HG02763 (cell line): ENCODE data around the gene CCP110.
A peak's percentile ranks its signal among the peaks of the same experiment; 100 is the strongest.
"Not testable (repeated sequence)": the region's sequence is repeated elsewhere in the genome, so short reads cannot be mapped to it uniquely, and the experiment has no call there.

Experiments
- ATAC-seq: cut with Tn5 transposase; IDR thresholded peaks from one replicate; pipeline ENCODE4 v1.9.1; 2021; ENCODE audit warnings: mild to moderate bottlenecking, moderate library complexity; ENCODE audit not compliant: unreplicated experiment

CCP110 gene

DNA sequence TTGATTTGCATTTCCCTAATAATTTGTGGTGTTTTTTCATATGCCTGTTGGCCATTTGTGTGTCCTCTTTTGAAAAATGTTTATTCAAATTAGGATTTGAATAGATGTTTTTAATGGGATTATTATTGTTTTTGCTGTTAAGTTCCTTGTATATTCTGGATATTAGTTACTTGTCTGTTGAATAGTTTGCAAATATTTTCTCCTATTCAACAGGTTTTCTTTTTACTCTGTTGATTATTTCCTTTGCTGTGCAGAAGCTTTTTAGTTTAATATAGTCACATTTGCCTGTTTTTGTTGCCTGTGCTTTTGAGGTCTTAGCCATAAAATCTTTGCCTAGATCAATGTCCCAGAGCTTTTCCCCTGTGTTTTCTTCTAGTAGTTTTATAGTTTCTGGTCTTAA lies 11.4 kb upstream of the CCP110 start:
- ATAC-seq: no peak

- no peak for ATAC-seq
Measured at GRCh38 chr16:19513377-19514053, 10.2 kb upstream of the CCP110 start.

DNA sequence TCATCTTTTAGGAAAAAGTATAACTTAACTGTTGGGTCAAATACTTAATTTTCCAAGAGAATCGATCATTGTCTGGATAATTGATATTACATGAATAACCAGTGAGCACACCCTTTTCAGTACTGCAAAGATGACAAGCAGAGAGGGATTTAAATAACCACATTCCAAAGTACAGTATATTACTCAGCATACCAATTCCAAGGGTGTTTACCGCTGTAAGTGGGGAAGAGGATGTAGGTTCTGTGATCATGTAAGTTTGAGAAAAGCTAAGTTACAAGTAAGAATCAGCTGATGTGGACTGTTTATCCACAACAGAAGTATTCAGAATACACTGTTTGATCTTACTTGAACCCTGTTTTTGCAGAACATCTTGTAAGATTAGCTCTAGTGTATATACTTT lies 8.0 kb upstream of the CCP110 start:
- ATAC-seq: no peak

GRCh38 chr16:19517424-19518089 lies 6.2 kb upstream of the CCP110 start:
- no peak for ATAC-seq

DNA sequence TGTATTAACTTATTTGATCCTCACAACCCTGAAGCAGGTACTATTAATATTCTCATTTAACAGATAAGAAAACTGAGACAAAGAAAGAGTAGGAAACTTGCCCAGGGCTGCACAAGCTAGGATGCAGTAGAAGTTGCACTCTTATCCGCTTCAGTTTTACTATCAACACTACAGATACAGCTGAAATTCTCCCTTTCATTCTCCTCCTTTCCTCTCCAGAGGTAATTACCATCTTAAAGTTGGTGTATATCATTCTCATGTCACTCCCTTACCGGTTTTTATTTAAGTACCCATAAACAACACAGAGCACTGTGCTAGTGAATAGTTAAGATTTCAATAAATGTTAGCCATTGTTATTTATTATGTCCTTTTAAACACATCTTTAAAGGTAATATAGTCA lies 5.4 kb upstream of the CCP110 start:
- no peak for ATAC-seq

DNA sequence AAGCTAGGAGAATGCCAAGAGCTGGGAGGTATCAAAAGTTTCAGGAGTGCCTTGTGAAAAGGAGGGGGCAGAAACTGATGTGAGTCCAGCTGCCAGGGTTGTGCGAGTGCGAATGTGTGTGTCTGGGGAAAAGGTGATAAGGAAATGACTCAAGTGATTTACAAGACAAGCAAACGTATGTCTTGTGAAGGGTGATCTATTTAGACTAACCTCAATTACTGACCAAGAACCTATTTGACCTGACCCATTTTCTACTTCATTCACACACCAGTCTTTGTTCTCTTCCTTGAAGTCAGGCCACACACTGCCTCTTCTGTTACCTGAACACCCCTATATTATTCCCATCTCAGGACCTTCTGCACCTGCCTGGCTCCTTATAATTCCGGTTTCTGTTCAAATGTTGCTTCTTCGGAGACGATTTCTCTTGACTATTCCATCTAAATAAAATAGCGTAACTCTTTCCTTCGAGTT lies 2.8 kb upstream of the CCP110 start:
- ATAC-seq: no peak

- peak; percentile 81 for ATAC-seq
Measured at GRCh38 chr16:19521471-19522396, 2.0 kb upstream of the CCP110 start, which contains the start of gene GDE1. Gene GDE1 (minus strand): TSS chr16:19522098. CDS start chr16:19521964, 134 bp downstream.

GRCh38 chr16:19522397-19522732 lies 1.4 kb upstream of the CCP110 start:
- ATAC-seq: no peak

- no peak for ATAC-seq
Measured at GRCh38 chr16:19522760-19523159, 982 bp upstream of the CCP110 start.

GRCh38 chr16:19523184-19523558 lies 571 bp upstream of the CCP110 start:
- ATAC-seq: no peak

GRCh38 chr16:19524356-19524615 lies 544 bp downstream of the CCP110 start:
- no peak for ATAC-seq

GRCh38 chr16:19524616-19525384 lies 1.1 kb downstream of the CCP110 start:
- ATAC-seq: no peak

- no peak for ATAC-seq
Measured at GRCh38 chr16:19525385-19525723, 1.6 kb downstream of the CCP110 start.

DNA sequence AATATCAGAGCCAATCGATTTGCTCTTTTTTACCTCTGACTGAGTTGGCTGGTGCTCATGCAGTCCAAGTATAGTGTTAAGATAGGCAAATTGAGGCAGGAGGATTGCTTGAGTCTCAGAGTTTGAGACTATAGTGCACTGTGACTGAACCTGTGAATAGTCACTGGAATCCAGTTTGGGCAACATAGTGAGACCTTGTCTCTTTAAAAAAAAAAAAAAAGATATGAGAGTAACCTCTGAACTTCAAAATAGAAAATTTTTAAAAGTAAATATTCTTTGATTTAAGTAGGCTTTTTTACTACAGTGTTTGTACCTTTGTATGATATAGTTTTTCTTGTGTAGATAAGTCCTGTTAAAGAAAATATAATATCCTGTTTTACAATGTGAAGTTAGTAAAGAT lies 3.4 kb downstream of the CCP110 start:
- ATAC-seq: no peak

- ATAC-seq: no peak
Measured at GRCh38 chr16:19528666-19529065, 4.9 kb downstream of the CCP110 start.

DNA sequence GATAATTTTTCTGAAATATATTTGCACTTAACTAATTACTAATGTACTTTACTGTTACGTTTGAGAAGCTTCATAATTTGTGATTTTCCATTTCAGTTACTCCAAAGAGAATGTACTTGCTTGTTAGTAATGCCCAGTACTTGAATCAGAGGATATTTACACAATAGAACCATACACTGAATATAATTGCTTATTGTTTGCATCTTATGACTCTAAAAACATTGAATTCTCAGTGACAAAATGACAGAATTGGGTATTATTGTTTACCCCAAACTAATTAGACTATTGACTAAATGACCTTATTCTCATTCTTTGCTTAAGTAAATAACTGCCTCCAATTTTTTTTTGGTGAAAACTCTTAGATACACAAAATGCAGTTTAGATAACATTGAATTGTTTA lies 8.9 kb downstream of the CCP110 start:
- no peak for ATAC-seq

DNA sequence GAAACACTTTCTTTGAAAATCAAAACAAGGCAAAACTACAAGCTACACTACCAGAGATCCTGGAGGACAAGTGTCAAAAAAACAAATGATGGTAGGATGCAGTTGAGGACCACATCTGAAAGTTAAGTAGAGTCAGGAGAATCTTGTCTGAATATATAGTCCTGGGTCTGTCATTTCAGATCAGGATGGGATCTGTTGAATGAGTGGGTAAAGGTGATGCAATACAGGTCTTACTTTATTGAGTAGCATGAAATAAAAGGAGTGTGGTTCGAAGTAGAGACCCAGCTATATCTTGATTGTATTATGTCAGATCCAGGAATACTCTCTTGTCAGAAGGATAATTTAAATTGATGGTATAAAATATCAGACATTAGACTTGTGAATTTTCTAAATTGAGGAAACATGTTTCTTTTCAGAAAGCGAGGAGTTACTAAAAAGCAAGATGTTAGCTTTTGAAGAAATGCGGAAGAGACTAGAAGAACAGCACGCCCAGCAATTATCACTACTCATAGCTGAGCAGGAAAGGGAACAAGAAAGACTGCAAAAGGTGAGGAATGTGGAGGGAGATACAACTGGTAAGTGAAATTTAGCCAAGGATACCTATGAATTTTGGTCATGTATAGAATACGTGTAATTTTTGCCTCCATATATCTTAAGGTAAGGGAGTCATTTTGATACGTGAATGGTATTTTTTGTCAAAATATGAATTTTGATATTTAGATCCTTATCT lies 16.7 kb downstream of the CCP110 start:
- ATAC-seq: no peak

GRCh38 chr16:19542138-19542821 lies 18.5 kb downstream of the CCP110 start:
- ATAC-seq: no peak

DNA sequence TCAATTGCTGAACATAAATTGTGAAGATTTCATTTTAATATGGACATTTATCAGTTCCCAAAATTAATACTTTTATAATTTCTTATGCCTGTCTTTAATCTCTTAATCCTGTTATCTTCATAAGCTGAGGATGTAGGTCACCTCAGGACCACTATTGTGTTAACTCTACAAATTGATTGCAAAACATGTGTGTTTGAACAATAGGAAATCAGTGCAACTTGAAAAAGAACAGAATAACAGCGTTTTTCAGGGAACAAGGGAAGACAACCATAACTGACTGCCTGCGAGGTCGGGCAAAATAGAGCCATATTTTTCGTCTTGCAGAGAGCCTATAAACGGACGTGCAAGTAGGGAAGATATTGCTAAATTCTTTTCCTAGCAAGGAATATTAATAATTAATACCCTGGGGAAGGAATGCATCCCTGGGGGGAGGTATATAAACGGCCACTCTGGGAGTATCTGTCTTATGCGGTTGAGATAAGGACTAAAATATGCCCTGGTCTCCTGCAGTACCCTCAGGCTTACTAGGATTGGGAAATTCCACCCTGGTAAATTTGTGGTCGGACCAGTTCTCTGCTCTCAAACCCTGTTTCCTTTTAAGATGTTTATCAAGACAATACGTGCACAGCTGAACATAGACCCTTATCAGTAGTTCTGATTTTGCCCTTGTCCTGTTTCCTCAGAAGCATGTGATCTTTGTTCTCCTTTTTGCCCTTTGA lies 19.7 kb downstream of the CCP110 start:
- not testable (repeated sequence) for ATAC-seq
